GM21390 (cell line): ENCODE measurements around the gene CEACAM16.

ENCODE experiments used
- ATAC-seq: cut with Tn5 transposase; IDR thresholded peaks from one replicate; pipeline ENCODE4 v1.9.1; 2021; ENCODE audit not compliant: unreplicated experiment

Gene CEACAM16

GRCh38 chr19:44757735-44758505 lies 59.0 kb downstream of the CEACAM16 start:
- ATAC-seq, result no peak

- no peak for ATAC-seq
Measured at GRCh38 chr19:44758596-44758995, 59.6 kb downstream of the CEACAM16 start.

- ATAC-seq, result no peak
Measured at GRCh38 chr19:44759083-44759804, 60.3 kb downstream of the CEACAM16 start.
